GM12892 (cell line): ENCODE measurements around the gene ARHGAP15.

Experiments
- DNase-seq: peaks from one replicate; pipeline ENCODE4 v3.0.0; 2011; ENCODE audit not compliant: insufficient read length
- FAIRE-seq: peaks from 2 replicates; lab custom pipeline; 2011; peaks lifted over from hg19 to GRCh38; lab: Jason Lieb, UNC
- POLR2A ChIP-seq: IDR thresholded peaks from 2 replicates; pipeline ENCODE4 v1.6.1; 2011; ENCODE audit warnings: low read depth, low read length, control low read depth
- POLR2AphosphoS5 ChIP-seq: IDR thresholded peaks from 2 replicates; pipeline ENCODE4 v1.6.1; 2011; ENCODE audit warnings: low read depth, low read length, control low read depth
- TAF1 ChIP-seq: IDR thresholded peaks from 2 replicates; pipeline ENCODE4 v1.6.1; 2011; ENCODE audit warnings: low read depth, mild to moderate bottlenecking, control low read depth, low read length, borderline replicate concordance

The ARHGAP15 gene

DNA sequence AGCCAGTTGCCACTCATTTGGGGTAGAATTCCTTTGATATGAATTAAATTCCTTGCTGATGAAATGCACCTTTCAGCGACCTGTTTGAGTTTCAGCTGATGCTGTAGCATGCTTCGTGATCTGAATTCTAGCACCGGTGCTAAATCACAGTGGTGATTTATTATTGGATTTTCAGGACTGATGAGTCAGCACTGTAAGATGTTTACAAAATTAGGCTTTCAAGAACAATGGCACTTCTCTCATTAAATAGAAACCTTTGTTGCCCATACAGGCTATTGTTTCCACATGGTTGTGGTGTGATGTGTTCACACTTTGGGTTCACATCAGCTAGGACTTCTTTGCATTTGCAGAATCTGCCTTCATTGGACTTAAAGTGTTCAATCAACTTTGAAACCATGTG, 687.7 kb downstream of the ARHGAP15 start:
- no peak for FAIRE-seq
- no peak for DNase-seq
- no peak for TF ChIP-seq TAF1
- no peak for TF ChIP-seq POLR2AphosphoS5
- TF ChIP-seq POLR2A = no peak
